IPS-NIHi7 (cell line): Measurements from ENCODE around the gene ADAMTS2.
"Not testable (repeated sequence)": the region's sequence is repeated elsewhere in the genome, so short reads cannot be mapped to it uniquely, and the experiment has no call there.

Source experiments
- DNase-seq: peaks from one replicate; pipeline ENCODE4 v3.0.0; 2012; ENCODE audit warnings: mixed read lengths; ENCODE audit errors: extremely low spot score

Gene ADAMTS2

GRCh38 chr5:179111267-179112207 lies 233.7 kb downstream of the ADAMTS2 start:
- no peak for DNase-seq

- DNase-seq = no peak
Measured at GRCh38 chr5:179110528-179110927, 234.7 kb downstream of the ADAMTS2 start.

GRCh38 chr5:179101282-179101681 lies 244.0 kb downstream of the ADAMTS2 start:
- not testable (repeated sequence) for DNase-seq

- DNase-seq = no peak
Measured at GRCh38 chr5:179089502-179089901, 255.8 kb downstream of the ADAMTS2 start.

- DNase-seq = no peak
Measured at GRCh38 chr5:179080724-179081123, 264.5 kb downstream of the ADAMTS2 start.

GRCh38 chr5:179079165-179079987 lies 265.9 kb downstream of the ADAMTS2 start:
- no peak for DNase-seq

GRCh38 chr5:179065703-179066102 lies 279.6 kb downstream of the ADAMTS2 start:
- DNase-seq = no peak

GRCh38 chr5:179061025-179061424 lies 284.2 kb downstream of the ADAMTS2 start:
- DNase-seq = no peak
